Mononuclear cell (primary cell): ENCODE results near the gene AGO1. TPM values are rescaled to one million over a fixed set of nuclear protein-coding genes. Genes with fewer than 3 reads are reported as not detected.
"Not testable (repeated sequence)": the region's sequence is repeated elsewhere in the genome, so short reads cannot be mapped to it uniquely, and the experiment has no call there.

ENCODE experiments used
- H3K27me3 ChIP-seq: 2 replicates; pipeline ENCODE4 v1.6.0; 2011; ENCODE audit warnings: low read length, control low read depth; ENCODE audit not compliant: insufficient read depth
- H3K4me1 ChIP-seq: 2 replicates; pipeline ENCODE4 v1.5.1; 2011; ENCODE audit warnings: mild to moderate bottlenecking, low read length, control low read depth; ENCODE audit not compliant: insufficient read depth
- H3K4me3 ChIP-seq: 2 replicates; pipeline ENCODE4 v1.5.1; 2011; ENCODE audit warnings: mild to moderate bottlenecking, low read length, moderate library complexity
- H3K9me3 ChIP-seq: 2 replicates; pipeline ENCODE4 v1.5.1; 2011; ENCODE audit warnings: low read depth, mild to moderate bottlenecking, control low read depth, low read length
- total RNA-seq: library from RNA; depleted of rRNA; stranded (reverse); fragments of >200 nt; gene quantifications from one replicate; pipeline ENCODE4 v1.2.3, GENCODE V29; 2012

The AGO1 gene
- total RNA-seq, 1 donor = 19.0 TPM

DNA sequence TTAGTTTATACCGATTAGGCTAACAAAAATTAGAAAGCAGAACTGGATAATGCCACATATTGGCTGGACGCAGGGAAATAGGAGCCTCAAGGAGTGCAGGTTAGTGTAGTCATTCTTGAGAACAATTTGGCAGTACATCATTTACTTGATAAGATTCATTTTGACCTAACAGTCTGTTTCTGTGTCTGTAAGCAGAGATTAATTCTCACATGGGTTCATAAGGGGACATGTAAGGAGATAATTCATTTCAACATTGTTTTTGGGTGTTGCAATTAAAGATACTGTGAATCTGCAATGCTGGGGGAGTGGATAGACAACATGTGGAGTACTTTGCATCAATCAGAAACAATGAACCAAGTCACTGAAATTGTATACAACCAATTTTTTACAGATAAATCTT is 79.9 kb downstream of the AGO1 start:
- no peaks in the 10 kb centered on the region for H3K9me3 ChIP-seq
- H3K4me3 ChIP-seq = no peak overlapping the region
- no peaks in the 10 kb centered on the region for H3K4me1 ChIP-seq
- no peaks in the 10 kb centered on the region for H3K27me3 ChIP-seq

DNA sequence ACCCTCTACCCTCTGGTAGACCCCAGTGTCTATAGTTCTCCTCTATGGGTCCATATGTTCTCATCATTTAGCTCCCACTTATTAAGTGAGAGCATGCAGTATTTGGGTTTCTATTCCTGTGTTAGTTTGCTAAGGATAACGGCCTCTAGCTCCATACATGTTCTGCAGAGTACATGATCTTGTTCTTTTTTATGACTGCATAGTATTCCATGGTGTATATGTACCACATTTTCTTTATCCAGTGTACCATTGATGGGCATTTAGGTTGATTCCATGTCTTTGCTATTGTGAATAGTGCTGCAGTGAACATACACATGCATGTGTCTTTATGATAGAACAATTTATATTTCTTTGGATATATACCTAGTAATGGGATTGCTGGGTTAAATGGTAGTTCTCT is 81.3 kb downstream of the AGO1 start:
- not testable (repeated sequence) for H3K27me3 ChIP-seq, H3K9me3 ChIP-seq, H3K4me3 ChIP-seq, H3K4me1 ChIP-seq

GRCh38 chr1:35968396-35968795 is 85.4 kb downstream of the AGO1 start:
- H3K4me3 ChIP-seq = no peak overlapping the region
- H3K9me3 ChIP-seq = no peaks in the 10 kb centered on the region
- H3K4me1 ChIP-seq = no peaks in the 10 kb centered on the region
- no peaks in the 10 kb centered on the region for H3K27me3 ChIP-seq

- Histone ChIP-seq H3K4me3 (no peak overlapping the region), H3K4me1 (no peaks in the 10 kb centered on the region), H3K27me3 (no peaks in the 10 kb centered on the region), H3K9me3 (no peaks in the 10 kb centered on the region)
Observed at GRCh38 chr1:35971601-35972000, 88.6 kb downstream of the AGO1 start.

DNA sequence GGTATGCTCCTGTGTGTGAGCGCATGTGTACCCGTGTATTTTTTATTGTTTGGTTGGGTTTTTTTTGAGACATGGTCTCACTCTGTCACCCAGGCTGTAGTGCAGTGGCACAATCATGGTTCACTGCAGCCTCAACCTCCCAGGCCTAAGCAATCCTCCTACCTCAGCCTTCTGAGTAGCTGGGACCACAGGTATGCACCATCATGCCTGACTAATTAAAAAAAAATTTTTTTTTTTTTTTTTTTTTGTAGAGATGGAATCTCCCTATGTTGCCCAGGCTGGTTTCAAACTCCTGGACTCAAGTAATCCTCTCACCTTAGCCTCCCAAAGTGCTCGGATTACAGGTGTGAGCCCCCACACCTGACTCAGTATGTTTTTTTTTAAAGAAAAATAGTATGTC is 89.6 kb downstream of the AGO1 start:
- not testable (repeated sequence) for H3K27me3 ChIP-seq, H3K4me1 ChIP-seq, H3K4me3 ChIP-seq, H3K9me3 ChIP-seq

DNA sequence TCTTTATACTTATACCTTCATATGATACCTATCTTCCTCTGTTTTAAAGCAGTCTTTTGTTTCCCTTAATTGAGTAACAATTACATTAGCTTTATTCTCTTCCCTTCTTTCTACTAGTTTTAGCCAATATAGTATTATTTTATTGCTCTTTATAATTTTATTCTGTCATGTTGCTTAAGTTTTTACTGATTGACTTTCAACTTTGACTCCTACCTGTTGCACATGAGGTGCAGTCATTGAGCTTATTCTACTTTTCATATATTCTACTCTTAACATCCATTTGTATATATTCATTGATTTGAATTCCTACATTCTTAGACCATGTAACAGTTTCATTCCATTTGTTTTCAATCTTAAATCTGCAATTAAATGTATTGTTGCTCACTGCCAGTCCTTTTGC is 97.1 kb downstream of the AGO1 start:
- no peaks in the 10 kb centered on the region for H3K9me3 ChIP-seq
- H3K4me1 ChIP-seq = no peaks in the 10 kb centered on the region
- no peak overlapping the region for H3K4me3 ChIP-seq
- no peaks in the 10 kb centered on the region for H3K27me3 ChIP-seq

Other genes starting within 250 kb of the AGO1 start
- gene PSMB2, start 241.7 kb upstream of the AGO1 start, total RNA-seq = 17.2 TPM
- 1.8 TPM for gene C1orf216, start 164.3 kb upstream of the AGO1 start, total RNA-seq
- 0.73 TPM for gene CLSPN, start 113.2 kb upstream of the AGO1 start, total RNA-seq
- gene AGO4, start 75.2 kb upstream of the AGO1 start, total RNA-seq = 22.2 TPM
- 19.5 TPM for gene AGO3, start 47.9 kb downstream of the AGO1 start, total RNA-seq
- 0.10 TPM for gene TEKT2, start 200.9 kb downstream of the AGO1 start, total RNA-seq
- 12.4 TPM for gene ADPRS, start 205.7 kb downstream of the AGO1 start, total RNA-seq
- gene COL8A2, start 242.0 kb downstream of the AGO1 start, total RNA-seq = 1.9 TPM